B cell (primary cell): ENCODE data around the gene PRRC1. TPM values are rescaled to one million over a fixed set of nuclear protein-coding genes. Genes with fewer than 3 reads are reported as not detected.

Experiments used
- ATAC-seq: fragments of 200-7000 bp; cut with Tn5 transposase; one replicate; pipeline ENCODE4 v1.10.0; 2021; ENCODE audit warnings: low read depth, mild to moderate bottlenecking, moderate number of reproducible peaks, moderate library complexity
- CTCF ChIA-PET: fragments of 350-600 bp; sonication (Branson Sonifier 250); formaldehyde crosslinking; loops from one replicate; lab custom pipeline; 2021; ENCODE audit warnings: antibody characterized with exemption, inconsistent platforms; lab: Charles Lee
- POLR2A ChIA-PET: fragments of 350-600 bp; sonication (Branson Sonifier 250); formaldehyde crosslinking; loops from one replicate; lab custom pipeline; 2021; ENCODE audit warnings: antibody characterized with exemption; lab: Charles Lee
- DNase-seq: peaks from one replicate; pipeline ENCODE4 v3.0.0; 2013
- H2AFZ ChIP-seq: 2 replicates; pipeline ENCODE4 v1.6.1; 2012; ENCODE audit warnings: mild to moderate bottlenecking, low read depth, low read length; ENCODE audit not compliant: insufficient read depth, poor library complexity, severe bottlenecking
- H3K27ac ChIP-seq, 2 donors: 1 replicate in 1 of 2; 2 replicates in 1 of 2; pipeline ENCODE4 v1.5.1; 2012 to 2013; ENCODE audit warnings: low read length in 2 of 2, mild to moderate bottlenecking in 2 of 2, moderate library complexity in 1 of 2
- H3K27me3 ChIP-seq, 4 experiments: fragments of 200-600 bp in 1 of 4; sonication (generic) in 1 of 4; replicated peaks in 1 of 4; 1 replicate in 2 of 4; 2 replicates in 2 of 4; pipeline versions ENCODE4 v1.6.1 to v1.7.0; 2013 to 2016; ENCODE audit warnings: low read length in 3 of 4, mild to moderate bottlenecking in 2 of 4, mixed read lengths in 1 of 4, moderate library complexity in 1 of 4; ENCODE audit not compliant: insufficient read depth in 4 of 4, control insufficient read depth in 3 of 4; ENCODE audit errors: control extremely low read depth in 1 of 4
- H3K36me3 ChIP-seq, 2 experiments: replicated peaks in 1 of 2; 1 replicate in 1 of 2; 2 replicates in 1 of 2; pipeline versions ENCODE4 v1.6.1 to v1.7.1; 2013; ENCODE audit warnings: low read length in 1 of 2; ENCODE audit not compliant: insufficient read depth in 2 of 2, control insufficient read depth in 1 of 2; ENCODE audit errors: control extremely low read depth in 1 of 2, extremely low read depth in 1 of 2
- H3K4me1 ChIP-seq, 2 donors: fragments of 200-600 bp in 1 of 2; sonication (generic) in 1 of 2; 1 replicate in 1 of 2; 2 replicates in 1 of 2; pipeline versions ENCODE4 v1.5.1 to v1.6.1; 2013 to 2017; ENCODE audit warnings: low read length in 2 of 2; ENCODE audit not compliant: control insufficient read depth in 2 of 2, insufficient read depth in 2 of 2
- H3K4me2 ChIP-seq: replicated peaks from 2 replicates; pipeline ENCODE3; 2012; ENCODE audit warnings: mild to moderate bottlenecking, low read depth, low read length; ENCODE audit not compliant: poor library complexity, severe bottlenecking
- H3K4me3 ChIP-seq, 5 experiments: fragments of 200-600 bp in 1 of 5; sonication (generic) in 1 of 5; 1 replicate in 3 of 5; 2 replicates in 2 of 5; pipeline versions ENCODE4 v1.5.1 to v1.7.0; 2011 to 2016; ENCODE audit warnings: low read length in 4 of 5, mild to moderate bottlenecking in 4 of 5, low read depth in 2 of 5, control low read depth in 1 of 5, moderate library complexity in 1 of 5; ENCODE audit not compliant: insufficient read depth in 1 of 5; ENCODE audit errors: control extremely low read depth in 1 of 5, extremely low read depth in 1 of 5
- H3K79me2 ChIP-seq: fragments of 200-600 bp; sonication (generic); one replicate; pipeline ENCODE4 v1.6.0; 2016; ENCODE audit warnings: low read length; ENCODE audit not compliant: control insufficient read depth, insufficient read depth
- H3K9ac ChIP-seq: fragments of 200-600 bp; sonication (generic); 2 replicates; pipeline ENCODE4 v1.6.1; 2017; ENCODE audit warnings: mild to moderate bottlenecking, low read length, moderate library complexity
- H3K9me3 ChIP-seq, 3 donors: one replicate each; pipeline versions ENCODE4 v1.6.1 to v1.7.1; 2013; ENCODE audit warnings: low read length in 2 of 3; ENCODE audit not compliant: control insufficient read depth in 2 of 3, insufficient read depth in 1 of 3; ENCODE audit errors: control extremely low read depth in 1 of 3
- H4K20me1 ChIP-seq: 2 replicates; pipeline ENCODE4 v1.6.0; 2012; ENCODE audit warnings: mild to moderate bottlenecking, low read length; ENCODE audit not compliant: insufficient read depth, control insufficient read depth, poor library complexity, severe bottlenecking
- H3K27ac Mint-ChIP-seq: one replicate; pipeline ENCODE4 v1.8.0; 2021; ENCODE audit warnings: mixed read lengths
- H3K27me3 Mint-ChIP-seq: one replicate; pipeline ENCODE4 v1.8.0; 2021; ENCODE audit warnings: mixed read lengths
- H3K4me1 Mint-ChIP-seq: one replicate; pipeline ENCODE4 v1.8.0; 2021; ENCODE audit warnings: mixed read lengths
- H3K4me3 Mint-ChIP-seq: one replicate; pipeline ENCODE4 v1.8.0; 2021; ENCODE audit warnings: mixed read lengths
- H3K9me3 Mint-ChIP-seq: one replicate; pipeline ENCODE4 v1.8.0; 2022; ENCODE audit warnings: mixed read lengths; ENCODE audit not compliant: insufficient read depth
- EZH2 ChIP-seq: IDR thresholded peaks from 2 replicates; pipeline ENCODE4 v1.6.1; 2012; ENCODE audit warnings: borderline replicate concordance, low read depth, mild to moderate bottlenecking, moderate library complexity, low read length; ENCODE audit not compliant: insufficient read depth, poor library complexity, severe bottlenecking
- WGBS: methylation state at CpG from one replicate; pipeline ENCODE4 v1.1.5; 2013; ENCODE audit warnings: missing lambda C conversion rate; ENCODE audit not compliant: insufficient coverage; 5-methylcytosine and 5-hydroxymethylcytosine counted together
- intact Hi-C: fragments of 100-400 bp; cut with micrococcal nuclease; formaldehyde crosslinking; loops from one replicate; pipeline ENCODE4 v1.10.0; 2022
- polyA plus RNA-seq: library from polyadenylated mRNA; depleted of rRNA; stranded (reverse); fragments of >200 nt; gene quantifications from 2 replicates; pipeline ENCODE4 v1.2.3, GENCODE V29; 2012
- total RNA-seq, 2 donors: library from RNA; stranded (reverse); fragments of 120-200 nt in 1 of 2; gene quantifications; 1 replicate in 1 of 2; 2 replicates in 1 of 2; pipeline versions ENCODE4 v1.2.3 to v1.2.4, GENCODE V29; 2013 to 2022
- TF ChIP-seq, protein P1 (sequence below): fragments of 200-600 bp; IDR thresholded peaks from one replicate; pipeline ENCODE4 v1.8.0; 2022; ENCODE audit warnings: antibody characterized with exemption, mild to moderate bottlenecking

Gene PRRC1
- total and polyA plus RNA-seq, 2 donors (not counting 1 experiment from before 2014, with no cell fraction given): 9.7 to 35.5 TPM

DNA sequence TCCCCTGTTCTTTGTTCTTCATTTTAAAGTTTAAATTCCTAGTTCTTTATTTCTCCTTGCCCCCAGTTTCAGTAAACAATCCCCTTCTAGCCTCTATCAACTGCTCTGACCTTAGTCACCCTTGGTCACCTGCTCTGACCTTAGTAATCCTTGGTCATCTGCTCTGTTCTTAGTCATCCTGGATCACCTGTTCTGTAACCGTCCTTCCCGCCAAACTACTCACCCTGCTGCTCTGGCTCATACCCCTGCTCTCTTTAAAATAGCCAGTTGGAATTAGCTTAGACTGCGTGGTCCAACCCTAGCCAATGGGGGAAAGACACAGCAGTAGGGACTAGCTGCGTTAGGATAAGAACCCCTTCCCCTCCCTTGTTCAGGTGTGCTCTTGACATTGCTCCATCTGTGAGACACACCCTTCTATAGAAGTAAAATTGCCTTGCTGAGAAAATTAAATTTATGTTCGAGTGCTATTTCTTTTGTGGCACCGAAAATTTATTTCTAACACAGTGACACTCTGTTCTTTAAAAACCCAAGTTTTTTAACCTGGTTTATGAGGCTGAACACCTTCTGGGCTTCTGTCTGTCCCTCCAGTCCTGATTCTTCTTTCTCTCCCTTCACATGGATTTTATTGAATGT, 3.8 kb downstream of the PRRC1 start:
- ChIA-PET POLR2A (no interaction called here), CTCF (no interaction called here)
- H3K4me3 ChIP-seq: no peak overlapping the region
- H3K9me3 Mint-ChIP-seq: peaks cover 3% of the 10 kb centered on the region
- ATAC-seq (no peak), DNase-seq (no peak)
- no peak overlapping the region for H3K27ac ChIP-seq
- H3K27ac Mint-ChIP-seq: no peak overlapping the region
- H3K9ac ChIP-seq: no peak overlapping the region
- intact Hi-C loops: no loop called here
- no peak overlapping the region for H3K4me3 Mint-ChIP-seq
- no peak overlapping the region for H3K4me2 ChIP-seq
- no peaks in the 10 kb centered on the region for H3K27me3 ChIP-seq
- H3K4me1 ChIP-seq: peaks cover 12% of the 10 kb centered on the region in 2 donors
- peaks cover 1 to 3% (median 3%) of the 10 kb centered on the region in 3 donors for H3K9me3 ChIP-seq
- TF ChIP-seq, protein P1, sequence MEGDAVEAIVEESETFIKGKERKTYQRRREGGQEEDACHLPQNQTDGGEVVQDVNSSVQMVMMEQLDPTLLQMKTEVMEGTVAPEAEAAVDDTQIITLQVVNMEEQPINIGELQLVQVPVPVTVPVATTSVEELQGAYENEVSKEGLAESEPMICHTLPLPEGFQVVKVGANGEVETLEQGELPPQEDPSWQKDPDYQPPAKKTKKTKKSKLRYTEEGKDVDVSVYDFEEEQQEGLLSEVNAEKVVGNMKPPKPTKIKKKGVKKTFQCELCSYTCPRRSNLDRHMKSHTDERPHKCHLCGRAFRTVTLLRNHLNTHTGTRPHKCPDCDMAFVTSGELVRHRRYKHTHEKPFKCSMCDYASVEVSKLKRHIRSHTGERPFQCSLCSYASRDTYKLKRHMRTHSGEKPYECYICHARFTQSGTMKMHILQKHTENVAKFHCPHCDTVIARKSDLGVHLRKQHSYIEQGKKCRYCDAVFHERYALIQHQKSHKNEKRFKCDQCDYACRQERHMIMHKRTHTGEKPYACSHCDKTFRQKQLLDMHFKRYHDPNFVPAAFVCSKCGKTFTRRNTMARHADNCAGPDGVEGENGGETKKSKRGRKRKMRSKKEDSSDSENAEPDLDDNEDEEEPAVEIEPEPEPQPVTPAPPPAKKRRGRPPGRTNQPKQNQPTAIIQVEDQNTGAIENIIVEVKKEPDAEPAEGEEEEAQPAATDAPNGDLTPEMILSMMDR: no peak
- TF ChIP-seq EZH2: no peak
- WGBS: 100% methylated on average over 3 of the region's 6 CpGs
- H3K36me3 ChIP-seq: peaks cover 6 to 26% of the 10 kb centered on the region in 2 experiments
- no peak overlapping the region for H2AFZ ChIP-seq
- peaks cover 47% of the 10 kb centered on the region for H3K79me2 ChIP-seq
- peaks cover 15% of the 10 kb centered on the region for H4K20me1 ChIP-seq
- no peaks in the 10 kb centered on the region for H3K27me3 Mint-ChIP-seq
- H3K4me1 Mint-ChIP-seq: peaks cover 26% of the 10 kb centered on the region

DNA sequence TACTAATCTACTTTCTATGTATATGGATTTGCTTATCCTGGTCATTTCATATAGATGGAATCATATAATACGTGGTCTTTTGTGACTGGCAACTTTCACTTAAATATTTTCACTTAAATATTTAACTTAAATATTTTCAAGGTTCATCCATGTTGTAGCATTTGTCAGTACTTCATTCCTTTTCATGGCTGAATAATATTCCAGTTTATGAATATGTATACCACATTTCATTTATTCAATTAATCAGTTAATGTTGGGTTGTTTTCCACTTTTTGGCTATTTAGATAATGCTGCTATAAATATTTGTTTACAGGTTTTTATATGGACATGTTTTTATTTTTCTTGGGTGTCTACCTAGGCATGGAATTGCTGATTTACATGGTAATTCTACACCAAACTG, 7.7 kb downstream of the PRRC1 start:
- Mint-ChIP-seq H3K4me1 (peaks cover 7% of the 10 kb centered on the region), H3K9me3 (peaks cover 3% of the 10 kb centered on the region), H3K27ac (no peak overlapping the region), H3K27me3 (no peaks in the 10 kb centered on the region), H3K4me3 (no peak overlapping the region)
- ChIA-PET POLR2A (no interaction called here), CTCF (no interaction called here)
- intact Hi-C loops: no loop called here
- WGBS: no CpG with 5 or more reads among the region's 1 CpG
- Histone ChIP-seq H3K27me3 (no peaks in the 10 kb centered on the region), H4K20me1 (peaks cover 4% of the 10 kb centered on the region), H3K27ac (no peak overlapping the region), H3K9ac (no peak overlapping the region), H3K36me3 (peaks cover 6 to 47% of the 10 kb centered on the region in 2 experiments), H3K4me3 (no peak overlapping the region), H3K79me2 (peaks cover 17% of the 10 kb centered on the region), H3K4me1 (no peaks in the 10 kb centered on the region), H2AFZ (no peak overlapping the region), H3K4me2 (no peak overlapping the region), H3K9me3 (peaks cover 1 to 3% (median 3%) of the 10 kb centered on the region in 3 donors)
- no peak for DNase-seq
- ATAC-seq: no peak
- TF ChIP-seq EZH2: no peak
- TF ChIP-seq, protein P1: no peak
